ENCODE data around the gene AGRP.

The AGRP gene

GRCh38 chr16:67454104-67454503 lies 29.2 kb downstream of the AGRP start:
- in situ Hi-C loops (cut with HindIII; ENCODE audit: low pct_unique_long_range_greater_than_20kb, low sequenced_read_pairs) = no loop called here
- no peak for TF ChIP-seq JUND (IDR thresholded peaks at IDR 0.05; ENCODE audit: low read depth)
- no peak for DNase-seq (ENCODE audit: low read depth in 1 of 2, low spot score in 1 of 2)

DNA sequence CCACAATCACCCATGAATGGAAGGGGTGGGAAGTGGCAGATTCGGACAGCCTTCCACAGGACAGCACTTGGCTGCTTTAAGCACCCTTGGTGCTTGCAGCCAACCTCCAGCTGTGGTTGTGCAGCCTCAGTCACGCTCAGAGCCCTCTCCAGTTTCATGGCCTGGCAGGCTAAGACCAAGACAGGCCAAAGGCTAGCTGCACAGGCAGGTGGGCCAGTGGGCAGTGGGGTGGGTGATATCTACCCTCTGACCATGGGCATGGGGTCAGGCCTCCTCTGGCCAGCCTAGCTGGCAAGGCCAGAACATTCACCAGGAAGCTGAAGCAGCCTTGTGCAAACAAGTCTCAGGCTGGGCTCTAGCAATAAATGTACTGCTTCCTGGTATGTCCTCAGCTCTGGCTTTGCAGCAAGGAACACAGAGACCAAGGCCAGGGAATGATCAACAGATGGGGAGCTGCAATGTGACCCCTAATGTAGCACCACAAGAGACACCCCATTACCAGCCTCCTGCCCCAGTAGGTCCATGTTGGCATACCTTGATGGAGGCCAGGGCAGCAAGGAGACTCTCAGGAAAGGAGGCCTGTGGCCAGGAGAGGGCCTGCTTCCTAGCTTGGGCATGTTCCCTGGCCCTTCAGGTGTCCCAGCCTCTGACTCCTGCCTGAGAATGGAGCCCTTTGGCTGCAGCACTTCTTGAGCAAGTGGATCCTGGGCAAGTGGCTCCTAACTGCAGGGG lies 31.5 kb downstream of the AGRP start:
- TF ChIP-seq JUND (IDR thresholded peaks at IDR 0.05; ENCODE audit: low read depth) = no peak
- DNase-seq (ENCODE audit: low read depth in 1 of 2, low spot score in 1 of 2) = peak; percentile 68 to 76
- in situ Hi-C loops (cut with HindIII; ENCODE audit: low pct_unique_long_range_greater_than_20kb, low sequenced_read_pairs) = no loop called here

DNA sequence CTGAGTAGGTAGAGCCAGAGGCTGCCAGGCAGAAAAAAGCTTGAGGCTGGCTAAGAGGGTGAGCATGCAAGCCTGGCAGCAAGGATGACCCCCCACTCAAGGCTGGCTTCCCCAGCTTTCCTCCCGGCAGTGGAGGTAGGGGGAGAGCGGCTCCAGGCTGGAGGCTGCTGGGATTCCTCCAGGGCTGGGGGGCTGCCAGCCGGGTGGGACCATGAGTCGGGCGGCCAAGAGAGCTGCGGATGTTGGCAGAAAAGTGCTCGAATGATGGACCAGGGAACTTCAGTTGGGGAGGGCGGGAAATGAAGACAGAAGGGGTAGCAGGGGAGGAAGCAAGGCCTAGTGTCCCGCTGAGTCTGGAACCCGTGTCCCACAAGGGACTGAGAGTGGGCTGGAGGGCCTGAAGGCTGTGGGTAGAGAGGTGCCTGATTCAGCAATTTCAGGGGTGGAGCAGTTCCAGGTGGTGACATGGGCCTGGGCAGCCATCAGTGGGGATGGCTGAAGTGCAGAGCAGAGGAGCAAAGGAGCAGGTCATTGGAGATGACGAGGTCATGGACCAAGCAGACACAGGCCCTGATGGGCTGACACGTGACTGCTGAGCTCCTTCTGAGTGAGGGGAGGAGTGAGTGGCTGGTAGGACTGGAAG lies 32.2 kb downstream of the AGRP start:
- in situ Hi-C loops (cut with HindIII; ENCODE audit: low pct_unique_long_range_greater_than_20kb, low sequenced_read_pairs) = no loop called here
- DNase-seq (ENCODE audit: low read depth in 1 of 2, low spot score in 1 of 2) = no peak
- TF ChIP-seq JUND (IDR thresholded peaks at IDR 0.05; ENCODE audit: low read depth) = no peak

- TF ChIP-seq JUND (IDR thresholded peaks at IDR 0.05; ENCODE audit: low read depth) = no peak
- in situ Hi-C loops (cut with HindIII; ENCODE audit: low pct_unique_long_range_greater_than_20kb, low sequenced_read_pairs) = no loop called here
Observed at GRCh38 chr16:67449739-67450138, 33.6 kb downstream of the AGRP start.

DNA sequence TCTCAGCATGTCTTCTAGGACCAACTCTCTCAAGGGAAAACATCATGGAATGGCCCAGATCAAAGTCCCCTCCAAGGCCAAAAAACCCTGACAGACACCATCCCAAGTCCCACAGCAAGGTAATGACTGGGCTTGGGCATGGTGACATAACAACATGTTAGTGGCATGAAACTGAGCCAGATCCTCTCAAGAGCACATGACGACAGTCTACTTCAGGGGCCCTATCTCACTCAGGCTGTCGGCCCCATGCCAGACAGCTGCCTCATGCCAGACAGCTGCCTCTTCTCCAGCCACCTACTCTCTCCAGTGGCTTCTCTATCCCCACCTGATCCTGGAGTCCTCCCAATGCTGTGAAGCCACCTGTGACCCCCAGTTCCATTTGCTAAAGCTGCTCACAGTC lies 34.0 kb downstream of the AGRP start:
- in situ Hi-C loops (cut with HindIII; ENCODE audit: low pct_unique_long_range_greater_than_20kb, low sequenced_read_pairs) = no loop called here
- DNase-seq (ENCODE audit: low read depth in 1 of 2, low spot score in 1 of 2) = no peak

More at GRCh38 chr16:67449739-67450138, 33.6 kb downstream of the AGRP start:
- no peak for DNase-seq (ENCODE audit: low read depth in 1 of 2, low spot score in 1 of 2)

GRCh38 chr16:67448580-67448979 lies 34.8 kb downstream of the AGRP start:
- no peak for TF ChIP-seq JUND (IDR thresholded peaks at IDR 0.05; ENCODE audit: low read depth)
- in situ Hi-C loops (cut with HindIII; ENCODE audit: low pct_unique_long_range_greater_than_20kb, low sequenced_read_pairs) = no loop called here
- DNase-seq (ENCODE audit: low read depth in 1 of 2, low spot score in 1 of 2) = no peak

More for the DNA sequence above, 34.0 kb downstream of the AGRP start:
- TF ChIP-seq JUND (IDR thresholded peaks at IDR 0.05; ENCODE audit: low read depth) = no peak

DNA sequence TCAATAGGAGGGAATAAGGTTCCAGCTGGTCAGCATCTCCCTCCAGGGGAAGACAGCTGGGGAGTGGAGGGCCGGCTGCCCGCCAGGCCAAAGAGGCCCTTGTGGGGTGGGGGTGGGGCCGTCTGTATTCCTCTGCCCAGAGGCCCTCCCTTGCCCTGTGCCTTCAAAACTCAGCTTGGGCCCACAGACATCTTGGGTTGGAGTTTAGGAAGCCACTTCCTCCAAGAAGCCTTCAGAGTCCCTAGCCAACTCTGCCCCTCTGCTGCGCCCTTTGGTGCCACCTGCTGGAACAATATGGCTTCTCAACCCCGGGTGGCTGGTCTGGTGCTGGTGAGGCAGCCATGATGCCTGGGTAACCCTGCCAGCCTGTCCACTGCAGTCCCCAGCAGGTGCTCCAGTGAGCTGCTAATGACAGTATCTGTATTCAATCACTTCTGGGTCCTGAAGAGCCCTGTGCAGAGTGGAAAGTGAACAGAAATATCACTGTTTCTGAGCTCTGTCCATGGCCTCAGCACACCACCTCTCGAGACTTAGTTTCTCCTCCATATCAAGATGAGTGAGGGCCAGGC lies 35.8 kb downstream of the AGRP start:
- TF ChIP-seq JUND (IDR thresholded peaks at IDR 0.05; ENCODE audit: low read depth) = no peak
- in situ Hi-C loops (cut with HindIII; ENCODE audit: low pct_unique_long_range_greater_than_20kb, low sequenced_read_pairs) = no loop called here
- DNase-seq (ENCODE audit: low read depth in 1 of 2, low spot score in 1 of 2) = peak in 1 of 2 experiments; percentile 69

- TF ChIP-seq JUND (IDR thresholded peaks at IDR 0.05; ENCODE audit: low read depth) = no peak
- in situ Hi-C loops (cut with HindIII; ENCODE audit: low pct_unique_long_range_greater_than_20kb, low sequenced_read_pairs) = no loop called here
- no peak for DNase-seq (ENCODE audit: low read depth in 1 of 2, low spot score in 1 of 2)
Observed at GRCh38 chr16:67446968-67447507, 36.3 kb downstream of the AGRP start.

DNA sequence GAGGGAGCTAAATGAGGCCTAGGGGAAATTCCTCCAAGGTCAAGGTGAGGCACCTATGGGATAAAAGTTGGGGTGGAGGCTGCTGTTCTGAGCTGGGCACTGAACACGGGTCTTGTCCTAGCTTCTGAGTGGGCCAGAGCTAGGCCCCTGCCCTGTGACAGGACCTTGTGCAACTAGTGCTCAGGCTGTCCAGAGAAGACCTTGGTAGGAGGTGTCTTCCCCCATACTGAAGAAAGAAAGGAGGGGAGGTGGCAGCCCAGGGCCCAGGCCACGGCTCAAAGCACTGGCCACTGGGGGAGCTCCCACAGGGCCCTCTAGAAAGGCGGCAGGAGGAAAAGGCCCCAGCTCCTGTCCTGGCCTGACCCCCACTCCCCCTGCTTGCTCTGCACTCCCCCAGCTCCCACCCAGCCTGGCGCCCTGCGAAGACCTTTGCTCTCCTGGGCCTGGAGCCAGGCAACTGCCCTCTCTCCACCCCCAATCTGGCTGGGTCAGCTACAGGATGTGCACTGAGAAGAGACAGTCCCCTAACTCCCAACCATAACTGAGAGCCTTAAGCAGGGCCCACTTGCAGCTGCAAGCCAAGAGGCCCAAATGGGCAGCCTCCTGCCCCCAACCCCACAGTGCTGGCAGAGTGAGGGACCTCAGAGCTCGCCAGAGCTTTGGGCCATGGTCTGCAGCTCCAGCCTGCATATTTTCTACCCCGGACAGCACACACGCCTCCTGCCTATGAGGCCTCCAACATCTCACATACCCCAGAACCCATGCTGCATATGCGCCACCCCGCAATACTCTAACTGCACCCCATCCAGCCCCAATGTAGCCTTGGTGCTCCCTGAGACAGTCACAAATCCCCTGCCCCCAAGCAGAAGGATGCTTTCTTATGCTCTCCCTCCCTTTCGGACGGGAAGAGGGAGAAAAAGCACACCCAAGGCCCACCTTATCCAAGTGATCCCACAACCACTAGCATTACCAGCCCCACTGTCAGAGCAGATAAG lies 37.1 kb downstream of the AGRP start:
- in situ Hi-C loops (cut with HindIII; ENCODE audit: low pct_unique_long_range_greater_than_20kb, low sequenced_read_pairs) = no loop called here
- TF ChIP-seq JUND (IDR thresholded peaks at IDR 0.05; ENCODE audit: low read depth) = no peak

GRCh38 chr16:67445441-67445912 lies 37.9 kb downstream of the AGRP start:
- DNase-seq (ENCODE audit: low read depth in 1 of 2, low spot score in 1 of 2) = no peak
- no peak for TF ChIP-seq JUND (IDR thresholded peaks at IDR 0.05; ENCODE audit: low read depth)
- in situ Hi-C loops (cut with HindIII; ENCODE audit: low pct_unique_long_range_greater_than_20kb, low sequenced_read_pairs) = no loop called here

More for the DNA sequence above, 37.1 kb downstream of the AGRP start:
- DNase-seq (ENCODE audit: low read depth in 1 of 2, low spot score in 1 of 2) = no peak

DNA sequence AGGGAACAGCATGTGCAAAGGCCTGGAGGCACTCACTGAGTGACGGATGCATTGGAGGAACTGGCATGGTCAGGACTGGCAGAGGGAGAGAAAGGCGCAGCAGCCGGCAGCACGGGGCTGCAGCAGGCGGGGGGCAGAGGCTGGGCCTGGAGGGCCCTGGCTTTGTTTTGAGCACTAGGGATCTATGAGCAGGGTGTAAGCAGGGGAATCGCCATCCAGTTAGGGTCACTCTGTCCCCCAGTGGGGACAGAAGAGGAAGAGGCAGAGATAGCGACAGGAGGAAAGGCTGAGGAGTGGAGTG lies 38.3 kb downstream of the AGRP start:
- in situ Hi-C loops (cut with HindIII; ENCODE audit: low pct_unique_long_range_greater_than_20kb, low sequenced_read_pairs) = no loop called here

More for the DNA sequence above, 38.3 kb downstream of the AGRP start:
- no peak for DNase-seq (ENCODE audit: low read depth in 1 of 2, low spot score in 1 of 2)
- TF ChIP-seq JUND (IDR thresholded peaks at IDR 0.05; ENCODE audit: low read depth) = no peak

Data from T47D (cell line).